ENCODE measurements around the gene TSHR. TPM values are rescaled to one million over a fixed set of nuclear protein-coding genes. Genes with fewer than 3 reads are reported as not detected.

TSHR gene
- total and polyA plus RNA-seq, 2 of the 4 experiments (the other 2 are of a cell fraction): not detected

DNA sequence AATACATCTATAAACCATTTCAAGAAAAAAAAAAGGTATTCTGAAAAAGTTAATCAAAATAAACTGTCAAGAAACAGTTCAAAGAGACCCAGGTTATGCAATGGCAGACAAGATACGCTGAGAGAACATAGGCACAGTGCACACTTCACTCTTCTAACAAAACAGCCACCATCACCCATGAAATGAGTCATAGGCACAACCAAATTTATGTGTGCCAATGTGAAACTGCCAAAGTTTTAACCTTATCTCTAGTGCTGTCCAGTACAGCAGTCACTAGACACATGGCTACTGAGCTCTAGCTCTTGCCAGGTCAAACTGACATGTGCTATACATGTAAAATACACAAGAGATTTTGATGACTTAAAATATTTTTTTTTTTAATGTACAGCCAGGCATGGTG lies 15.3 kb upstream of the TSHR start:
- H2AFZ ChIP-seq (replicated peaks; ENCODE audit: low read length, poor library complexity): no peak overlapping the region
- H2AK9ac ChIP-seq (replicated peaks; ENCODE audit: low read depth, low read length, poor library complexity): no peak overlapping the region
- no peak overlapping the region for H3K9ac ChIP-seq (ENCODE audit: low read depth, low read length)
- in situ Hi-C loops (cut with MboI; ENCODE audit: low sequenced_read_pairs): no loop called here
- CTCF ChIA-PET: no interaction called here
- WGBS, 2 experiments (ENCODE audit: extremely low coverage in 2 of 2, insufficient read length in 1 of 2): no CpG with 5 or more reads among the region's 1 CpG
- no peak overlapping the region for H3K4ac ChIP-seq (ENCODE audit: low read depth, low read length)
- no peak overlapping the region for H3K4me3 ChIP-seq (ENCODE audit: insufficient read depth, low read depth, low read length)
- BruUV-seq (replicated peaks): no TSS peak
- no peaks in the 10 kb centered on the region for H4K20me1 ChIP-seq (ENCODE audit: insufficient read depth, low read length)
- H3K36me3 ChIP-seq (ENCODE audit: control insufficient read depth, insufficient read depth, low read length): no peaks in the 10 kb centered on the region; the same call in 1 of the 2 replicates
- dilution Hi-C loops (cut with HindIII; ENCODE audit: low sequenced_read_pairs, unreplicated experiment): no loop called here
- POLR2A ChIA-PET (ENCODE audit: unreplicated experiment): no interaction called here
- H3K79me1 ChIP-seq (ENCODE audit: low read depth in 1 of 2, low read length in 2 of 2): peaks cover 9 to 20% of the 10 kb centered on the region in 2 experiments
- no peak overlapping the region for H4K91ac ChIP-seq (ENCODE audit: insufficient read depth, low read depth, low read length)
- H3K4me1 ChIP-seq (ENCODE audit: control insufficient read depth, insufficient read depth, low read length): no peaks in the 10 kb centered on the region; the same call in 1 of the 2 replicates
- no peak overlapping the region for H4K5ac ChIP-seq (ENCODE audit: low read depth, low read length)
- H3K9me1 ChIP-seq (ENCODE audit: insufficient read depth, low read length): no peaks in the 10 kb centered on the region; the same call in 1 of the 2 replicates
- H3K27ac ChIP-seq (ENCODE audit: insufficient read depth, low read length): no peak overlapping the region
- intact Hi-C loops (cut with micrococcal nuclease): no loop called here
- no peak for ATAC-seq (ENCODE audit: low read depth)
- H2BK20ac ChIP-seq (ENCODE audit: low read depth, low read length): no peak overlapping the region
- H3K4me2 ChIP-seq (ENCODE audit: low read depth, low read length): no peak overlapping the region
- no peak overlapping the region for H3K23ac ChIP-seq (ENCODE audit: low read depth, low read length)
- no peak overlapping the region for H2BK120ac ChIP-seq (ENCODE audit: low read depth, low read length)
- H2AK5ac ChIP-seq (ENCODE audit: low read depth, low read length): no peak overlapping the region
- H3K18ac ChIP-seq (ENCODE audit: low read depth, low read length): no peak overlapping the region
- H3K14ac ChIP-seq (replicated peaks; ENCODE audit: low read depth, low read length): no peak overlapping the region
- TF ChIP-seq, protein P1, sequence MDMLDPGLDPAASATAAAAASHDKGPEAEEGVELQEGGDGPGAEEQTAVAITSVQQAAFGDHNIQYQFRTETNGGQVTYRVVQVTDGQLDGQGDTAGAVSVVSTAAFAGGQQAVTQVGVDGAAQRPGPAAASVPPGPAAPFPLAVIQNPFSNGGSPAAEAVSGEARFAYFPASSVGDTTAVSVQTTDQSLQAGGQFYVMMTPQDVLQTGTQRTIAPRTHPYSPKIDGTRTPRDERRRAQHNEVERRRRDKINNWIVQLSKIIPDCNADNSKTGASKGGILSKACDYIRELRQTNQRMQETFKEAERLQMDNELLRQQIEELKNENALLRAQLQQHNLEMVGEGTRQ (IDR thresholded peaks at IDR 0.05; ENCODE audit: low read depth, low read length): no peak
- TF ChIP-seq CEBPB (IDR thresholded peaks at IDR 0.05; ENCODE audit: low read depth, low read length) (no peak), MAFK (IDR thresholded peaks at IDR 0.05; ENCODE audit: low read depth, low read length) (no peak), MXI1 (IDR thresholded peaks at IDR 0.05; ENCODE audit: borderline replicate concordance, low read depth, low read length) (no peak), BHLHE40 (IDR thresholded peaks at IDR 0.05; ENCODE audit: low read depth, low read length) (no peak)
- TF ChIP-seq, protein P2, sequence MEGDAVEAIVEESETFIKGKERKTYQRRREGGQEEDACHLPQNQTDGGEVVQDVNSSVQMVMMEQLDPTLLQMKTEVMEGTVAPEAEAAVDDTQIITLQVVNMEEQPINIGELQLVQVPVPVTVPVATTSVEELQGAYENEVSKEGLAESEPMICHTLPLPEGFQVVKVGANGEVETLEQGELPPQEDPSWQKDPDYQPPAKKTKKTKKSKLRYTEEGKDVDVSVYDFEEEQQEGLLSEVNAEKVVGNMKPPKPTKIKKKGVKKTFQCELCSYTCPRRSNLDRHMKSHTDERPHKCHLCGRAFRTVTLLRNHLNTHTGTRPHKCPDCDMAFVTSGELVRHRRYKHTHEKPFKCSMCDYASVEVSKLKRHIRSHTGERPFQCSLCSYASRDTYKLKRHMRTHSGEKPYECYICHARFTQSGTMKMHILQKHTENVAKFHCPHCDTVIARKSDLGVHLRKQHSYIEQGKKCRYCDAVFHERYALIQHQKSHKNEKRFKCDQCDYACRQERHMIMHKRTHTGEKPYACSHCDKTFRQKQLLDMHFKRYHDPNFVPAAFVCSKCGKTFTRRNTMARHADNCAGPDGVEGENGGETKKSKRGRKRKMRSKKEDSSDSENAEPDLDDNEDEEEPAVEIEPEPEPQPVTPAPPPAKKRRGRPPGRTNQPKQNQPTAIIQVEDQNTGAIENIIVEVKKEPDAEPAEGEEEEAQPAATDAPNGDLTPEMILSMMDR (conservative IDR thresholded peaks at IDR 0.05; ENCODE audit: low read depth, low read length): no peak
- no peaks in the 10 kb centered on the region for H3K27me3 ChIP-seq (ENCODE audit: control insufficient read depth, insufficient read depth, low read length)
- H2BK5ac ChIP-seq (ENCODE audit: low read depth, low read length, poor library complexity, severe bottlenecking): no peak overlapping the region
- H3K9me3 ChIP-seq (ENCODE audit: control insufficient read depth, insufficient read depth, low read length): no peaks in the 10 kb centered on the region
- no peak overlapping the region for H3K56ac ChIP-seq (ENCODE audit: extremely low read depth, insufficient read depth, low read length)
- H2BK15ac ChIP-seq (ENCODE audit: low read depth, low read length): no peak overlapping the region
- no peak for DNase-seq
- H4K8ac ChIP-seq (ENCODE audit: low read depth in 2 of 2, low read length in 2 of 2): no peak overlapping the region
